Ammon's horn (tissue), 1 donor: ENCODE results near the gene TOM1L2.

Source experiments
- DNase-seq: peaks from one replicate; pipeline ENCODE4 v3.0.0-alpha.2; 2016; ENCODE audit warnings: low spot score

Gene TOM1L2

DNA sequence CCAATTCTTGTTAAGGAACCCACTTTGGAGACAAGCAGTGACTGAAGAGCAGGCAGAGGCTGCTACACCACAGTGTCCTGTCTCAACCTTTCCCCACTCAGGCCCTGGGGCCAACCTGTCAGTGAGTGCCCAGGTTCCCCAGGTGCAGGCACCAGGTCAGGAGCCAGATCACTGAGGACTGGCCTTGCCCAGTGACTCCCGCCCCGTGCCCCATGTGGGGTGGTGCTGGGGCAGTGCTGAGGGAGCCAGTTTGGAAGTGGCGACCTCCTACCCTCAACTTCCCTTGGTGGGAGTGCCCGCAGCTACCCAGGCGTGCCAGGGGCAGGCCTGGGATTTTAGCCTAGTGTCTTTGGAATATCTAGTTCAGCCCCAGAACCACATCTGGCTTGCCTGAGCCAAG, 164.8 kb downstream of the TOM1L2 start:
- DNase-seq, result no peak

DNA sequence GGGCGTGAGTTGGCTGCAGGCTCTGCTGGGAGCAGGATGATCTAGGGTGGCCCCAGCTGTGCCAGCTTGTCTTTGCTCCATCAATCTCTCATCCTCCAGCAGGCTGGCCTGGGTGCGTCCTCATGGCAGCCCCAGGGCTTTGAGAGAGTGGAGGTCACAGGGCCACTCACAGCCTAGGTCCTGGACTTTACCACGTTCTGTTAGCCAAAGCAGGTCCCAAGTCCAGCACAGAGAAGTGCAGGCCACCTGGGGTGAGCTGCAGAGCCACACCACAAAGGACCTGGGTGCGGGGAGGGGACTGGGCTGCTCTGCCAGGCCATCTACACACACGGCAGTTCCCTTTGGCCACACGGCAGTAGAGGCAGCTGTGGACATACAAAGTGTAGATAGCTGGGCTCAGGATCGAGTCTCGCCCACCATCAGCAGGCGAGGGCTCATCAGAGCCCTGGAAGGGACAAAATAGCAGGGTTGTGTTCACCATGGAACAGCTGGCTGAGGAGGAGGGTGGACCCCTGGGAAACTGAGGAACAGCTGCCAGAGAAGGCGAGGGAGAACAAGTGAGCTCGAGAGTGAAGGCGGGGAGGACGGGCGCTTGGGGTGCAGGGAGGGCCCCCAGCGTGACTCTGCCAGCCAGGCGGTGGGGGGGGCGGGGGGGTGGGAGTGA, 165.5 kb downstream of the TOM1L2 start:
- no peak for DNase-seq

DNA sequence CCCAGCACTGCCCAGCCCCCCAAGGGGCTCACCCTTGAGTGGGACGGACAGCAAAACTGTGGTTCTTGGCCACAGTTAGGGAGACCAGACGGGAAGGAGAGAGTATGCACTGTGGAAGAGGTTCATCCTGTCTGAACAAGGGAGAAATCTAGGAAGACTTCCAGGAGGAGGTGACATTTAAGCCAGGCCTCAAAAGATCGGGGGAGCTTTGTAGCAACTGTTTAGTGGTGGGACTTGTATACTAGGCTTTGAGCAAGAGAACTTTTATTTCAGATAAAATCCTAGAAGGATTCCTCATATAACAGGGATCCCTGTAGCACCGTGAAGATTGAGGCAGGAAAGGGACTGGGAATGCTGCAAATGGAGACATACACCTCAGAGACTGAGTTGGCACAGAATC, 166.2 kb downstream of the TOM1L2 start:
- DNase-seq, result no peak

DNA sequence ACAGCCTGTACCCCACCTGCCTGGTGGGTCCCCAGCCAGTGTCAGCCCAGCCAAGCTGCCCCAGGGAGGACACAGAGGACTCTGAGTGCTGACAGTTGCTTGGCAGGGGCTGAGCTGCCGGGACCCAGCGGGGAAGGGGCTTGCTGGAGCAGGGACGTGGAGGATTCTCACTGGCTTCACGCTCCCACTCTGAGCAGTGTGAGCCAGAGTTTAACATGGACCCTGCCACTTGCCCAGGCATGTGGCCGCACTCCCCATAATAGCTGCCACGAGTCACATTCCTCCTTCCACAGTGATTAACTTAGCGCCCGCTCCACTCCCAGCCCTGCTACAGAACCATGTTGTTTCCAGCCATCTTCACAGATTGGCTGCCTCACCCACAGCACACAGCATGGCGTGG, 166.6 kb downstream of the TOM1L2 start:
- DNase-seq, result no peak

DNA sequence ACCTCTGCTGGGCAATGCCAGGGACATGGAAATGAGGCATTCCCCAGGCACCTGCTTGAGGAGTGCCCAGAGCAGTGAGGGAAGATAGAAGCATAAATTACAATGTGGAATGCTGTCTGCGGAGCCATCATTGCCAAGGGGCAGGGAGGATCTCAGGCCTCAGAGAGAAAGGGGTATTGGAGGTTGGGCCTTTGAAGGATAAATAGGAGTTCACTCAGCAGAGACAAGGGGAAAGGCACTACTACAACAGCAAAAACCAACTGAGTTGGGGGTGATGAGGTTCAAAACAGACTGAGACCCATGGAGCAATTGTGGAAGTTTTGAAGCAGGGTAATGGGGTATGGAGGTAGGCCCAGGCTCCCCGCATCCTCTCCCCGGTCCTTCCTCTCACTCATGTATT, 168.2 kb downstream of the TOM1L2 start:
- no peak for DNase-seq

DNA sequence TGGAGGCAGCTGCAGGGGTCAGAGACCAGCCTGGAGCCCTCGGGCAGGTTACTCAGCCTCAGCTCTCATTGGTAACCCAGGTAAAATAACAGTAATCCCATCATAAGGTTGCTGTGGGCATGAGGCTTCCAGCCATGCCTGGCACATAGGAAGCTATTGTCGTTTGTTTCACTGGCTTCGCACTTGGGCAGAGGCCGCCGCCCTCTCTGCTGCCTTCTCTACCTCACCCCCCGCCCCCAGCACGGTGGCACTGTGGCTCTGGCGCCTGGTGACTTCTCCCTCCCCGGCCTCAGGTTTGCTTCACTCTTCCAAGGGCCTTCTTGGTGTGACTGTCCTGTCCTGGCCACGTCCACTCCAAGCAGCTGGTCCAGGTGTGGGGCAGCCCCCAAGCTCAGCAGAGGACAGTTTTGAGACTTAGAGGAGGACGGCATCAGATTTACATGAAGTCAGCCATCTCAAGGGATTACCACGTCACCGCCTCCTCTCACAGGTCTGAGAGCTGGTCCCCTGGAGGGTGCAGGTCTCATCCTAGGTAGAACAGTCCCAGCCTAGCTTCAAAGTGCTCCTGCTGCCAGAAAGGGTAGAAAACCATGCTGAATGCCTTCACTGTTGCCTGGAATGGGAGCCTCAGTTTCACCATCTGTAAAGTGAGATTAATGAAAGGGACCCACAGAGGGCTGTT, 170.3 kb downstream of the TOM1L2 start:
- DNase-seq, result no peak

DNA sequence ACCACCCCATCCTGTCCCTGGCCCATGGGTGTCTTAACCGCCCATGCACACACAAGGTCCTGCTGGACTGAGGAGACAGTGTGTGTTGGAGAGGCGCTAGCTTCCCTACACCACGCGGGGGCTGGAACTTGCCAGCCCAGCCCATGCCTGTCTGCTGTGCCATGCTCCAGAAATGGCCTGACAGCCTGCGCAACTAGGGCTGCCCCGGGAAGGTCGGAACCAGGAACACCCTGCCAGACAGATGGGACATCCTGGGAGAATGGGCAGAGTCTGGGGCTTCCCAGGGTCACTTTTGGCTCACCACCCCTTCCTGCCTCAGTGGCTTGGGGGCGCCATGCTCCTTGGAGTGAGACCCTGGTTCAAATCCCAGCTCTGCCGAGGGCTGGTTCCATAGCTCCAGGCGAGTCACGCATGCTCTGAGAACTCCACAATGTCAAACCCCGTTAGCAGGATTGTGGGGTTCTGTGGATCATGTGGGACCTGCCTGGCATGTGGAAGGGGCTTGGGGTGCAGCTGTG, 171.6 kb downstream of the TOM1L2 start:
- DNase-seq, result no peak

DNA sequence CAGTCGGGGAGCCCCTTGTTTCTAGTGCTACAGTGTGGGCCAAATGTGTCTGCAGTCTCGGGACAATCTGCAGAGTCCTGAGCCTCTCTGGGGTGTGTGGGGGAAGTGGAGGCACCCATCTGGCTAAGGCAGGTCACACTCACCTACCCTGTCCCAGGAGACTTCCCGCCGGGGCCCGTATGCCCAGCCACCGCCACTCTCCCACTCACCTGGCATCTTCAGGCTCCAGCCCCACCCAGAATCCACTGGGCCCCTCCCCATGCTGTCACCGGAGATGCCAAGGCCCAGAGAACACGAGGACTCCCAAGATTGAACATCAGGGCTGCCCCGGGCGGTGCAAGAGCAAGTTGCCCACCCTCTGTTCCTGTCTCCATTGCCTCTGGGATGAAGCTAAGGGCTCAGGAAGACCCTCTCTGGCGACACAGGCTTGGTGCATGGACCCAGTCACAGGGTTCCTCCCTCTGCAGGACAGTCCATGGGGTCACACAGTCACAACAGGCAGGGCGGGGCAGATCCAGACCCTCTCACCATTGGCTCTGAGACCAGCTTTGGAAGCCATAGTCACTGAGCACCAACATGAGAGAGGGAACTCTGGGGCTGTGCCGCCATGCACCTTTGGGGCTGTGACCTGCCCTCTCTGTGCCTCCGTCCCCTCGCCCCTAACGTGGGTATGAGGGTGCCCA, 173.5 kb downstream of the TOM1L2 start:
- no peak for DNase-seq

DNA sequence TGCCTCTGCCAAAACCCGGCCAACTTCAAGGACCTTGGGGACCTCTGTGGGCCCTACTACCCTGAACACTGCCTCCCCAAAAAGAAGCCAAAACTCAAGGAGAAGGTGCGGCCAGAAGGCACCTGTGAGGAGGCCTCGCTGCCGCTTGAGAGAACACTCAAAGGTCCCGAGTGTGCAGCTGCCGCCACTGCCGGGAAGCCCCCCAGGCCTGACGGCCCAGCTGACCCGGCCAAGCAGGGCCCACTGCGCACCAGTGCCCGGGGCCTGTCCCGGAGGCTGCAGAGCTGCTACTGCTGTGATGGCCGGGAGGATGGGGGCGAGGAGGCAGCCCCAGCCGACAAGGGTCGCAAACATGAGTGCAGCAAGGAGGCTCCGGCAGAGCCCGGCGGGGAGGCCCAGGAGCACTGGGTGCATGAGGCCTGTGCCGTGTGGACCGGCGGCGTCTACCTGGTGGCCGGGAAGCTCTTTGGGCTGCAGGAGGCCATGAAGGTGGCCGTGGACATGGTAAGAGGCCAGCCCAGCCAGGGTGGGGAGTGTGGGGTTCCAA, 174.1 kb downstream of the TOM1L2 start:
- DNase-seq, result no peak

DNA sequence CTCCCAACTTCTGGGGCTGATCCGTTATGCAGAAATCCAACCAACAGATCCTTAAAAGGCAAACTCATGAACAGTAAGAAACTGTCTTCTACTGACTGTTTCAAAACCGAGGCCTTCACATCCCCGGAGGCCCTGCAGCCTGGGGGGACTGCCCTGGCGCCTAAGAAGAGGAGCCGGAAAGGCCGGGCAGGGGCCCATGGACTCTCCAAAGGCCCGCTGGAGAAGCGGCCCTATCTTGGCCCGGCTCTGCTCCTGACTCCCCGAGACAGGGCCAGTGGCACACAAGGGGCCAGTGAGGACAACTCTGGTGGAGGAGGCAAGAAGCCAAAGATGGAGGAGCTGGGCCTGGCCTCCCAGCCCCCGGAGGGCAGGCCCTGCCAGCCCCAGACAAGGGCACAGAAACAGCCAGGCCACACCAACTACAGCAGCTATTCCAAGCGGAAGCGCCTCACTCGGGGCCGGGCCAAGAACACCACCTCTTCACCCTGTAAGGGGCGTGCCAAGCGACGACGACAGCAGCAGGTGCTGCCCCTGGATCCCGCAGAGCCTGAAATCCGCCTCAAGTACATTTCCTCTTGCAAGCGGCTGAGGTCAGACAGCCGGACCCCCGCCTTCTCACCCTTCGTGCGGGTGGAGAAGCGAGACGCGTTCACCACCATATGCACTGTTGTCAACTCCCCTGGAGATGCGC, 174.9 kb downstream of the TOM1L2 start:
- no peak for DNase-seq

DNA sequence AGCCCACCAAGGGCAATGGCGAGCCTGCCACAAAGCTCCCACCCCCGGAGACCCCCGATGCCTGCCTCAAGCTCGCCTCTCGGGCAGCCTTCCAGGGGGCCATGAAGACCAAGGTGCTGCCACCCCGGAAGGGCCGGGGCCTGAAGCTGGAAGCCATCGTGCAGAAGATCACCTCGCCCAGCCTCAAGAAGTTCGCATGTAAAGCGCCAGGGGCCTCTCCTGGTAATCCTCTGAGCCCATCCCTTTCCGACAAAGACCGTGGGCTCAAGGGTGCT, 175.5 kb downstream of the TOM1L2 start:
- DNase-seq, result no peak

DNA sequence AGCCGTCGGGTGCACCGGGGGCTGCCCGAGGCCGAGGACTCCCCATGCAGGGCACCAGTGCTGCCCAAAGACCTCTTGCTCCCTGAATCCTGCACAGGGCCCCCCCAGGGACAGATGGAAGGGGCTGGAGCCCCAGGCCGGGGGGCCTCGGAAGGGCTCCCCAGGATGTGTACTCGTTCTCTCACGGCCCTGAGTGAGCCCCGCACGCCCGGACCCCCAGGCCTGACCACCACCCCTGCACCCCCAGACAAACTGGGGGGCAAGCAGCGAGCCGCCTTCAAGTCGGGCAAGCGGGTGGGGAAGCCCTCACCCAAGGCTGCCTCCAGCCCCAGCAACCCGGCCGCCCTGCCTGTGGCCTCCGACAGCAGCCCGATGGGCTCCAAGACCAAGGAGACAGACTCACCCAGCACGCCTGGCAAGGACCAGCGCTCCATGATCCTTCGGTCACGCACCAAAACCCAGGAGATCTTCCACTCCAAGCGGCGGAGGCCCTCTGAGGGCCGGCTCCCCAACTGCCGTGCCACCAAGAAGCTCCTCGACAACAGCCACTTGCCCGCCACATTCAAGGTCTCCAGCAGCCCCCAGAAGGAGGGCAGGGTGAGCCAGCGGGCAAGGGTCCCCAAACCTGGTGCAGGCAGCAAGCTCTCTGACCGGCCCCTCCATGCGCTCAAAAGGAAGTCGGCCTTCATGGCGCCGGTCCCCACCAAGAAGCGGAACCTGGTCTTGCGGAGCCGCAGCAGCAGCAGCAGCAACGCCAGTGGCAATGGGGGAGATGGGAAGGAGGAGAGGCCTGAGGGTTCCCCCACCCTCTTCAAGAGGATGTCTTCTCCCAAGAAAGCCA, 176.0 kb downstream of the TOM1L2 start:
- no peak for DNase-seq

DNA sequence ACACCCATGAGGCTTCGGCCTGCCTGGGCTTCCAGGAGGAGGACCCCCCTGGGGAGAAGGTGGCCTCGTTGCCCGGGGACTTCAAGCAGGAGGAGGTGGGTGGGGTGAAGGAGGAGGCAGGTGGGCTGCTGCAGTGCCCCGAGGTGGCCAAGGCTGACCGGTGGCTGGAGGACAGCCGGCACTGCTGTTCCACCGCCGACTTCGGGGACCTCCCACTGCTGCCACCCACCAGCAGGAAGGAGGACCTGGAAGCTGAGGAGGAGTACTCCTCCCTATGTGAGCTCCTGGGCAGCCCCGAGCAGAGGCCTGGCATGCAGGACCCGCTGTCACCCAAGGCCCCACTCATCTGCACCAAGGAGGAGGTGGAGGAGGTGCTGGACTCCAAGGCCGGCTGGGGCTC, 176.9 kb downstream of the TOM1L2 start:
- no peak for DNase-seq

DNA sequence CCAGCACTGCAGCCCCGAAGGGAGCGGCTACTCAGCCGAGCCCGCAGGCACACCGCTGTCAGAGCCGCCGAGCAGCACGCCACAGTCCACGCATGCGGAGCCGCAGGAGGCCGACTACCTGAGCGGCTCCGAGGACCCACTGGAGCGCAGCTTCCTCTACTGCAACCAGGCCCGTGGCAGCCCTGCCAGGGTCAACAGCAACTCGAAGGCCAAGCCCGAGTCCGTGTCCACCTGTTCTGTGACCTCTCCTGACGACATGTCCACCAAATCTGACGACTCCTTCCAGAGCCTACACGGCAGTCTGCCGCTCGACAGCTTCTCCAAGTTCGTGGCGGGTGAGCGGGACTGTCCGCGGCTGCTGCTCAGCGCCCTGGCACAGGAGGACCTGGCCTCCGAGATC, 177.8 kb downstream of the TOM1L2 start:
- no peak for DNase-seq
